Liver (tissue), 9 donors: ENCODE data around the gene DNAH10. TPM values are rescaled to one million over a fixed set of nuclear protein-coding genes. Genes with fewer than 3 reads are reported as not detected.

Experiments
- DNase-seq: peaks from one replicate; pipeline ENCODE4 v3.0.0-alpha.2; 2017; ENCODE audit warnings: low spot score
- H3K27ac ChIP-seq, 2 donors: one replicate each; pipeline ENCODE4 v1.7.0; 2013; ENCODE audit warnings: inconsistent platforms in 2 of 2, low read length in 2 of 2, control low read depth in 1 of 2, low read depth in 1 of 2, mild to moderate bottlenecking in 1 of 2
- H3K27me3 ChIP-seq, 4 donors: one replicate each; pipeline versions ENCODE4 v1.6.1 to v1.7.0; 2013; ENCODE audit warnings: low read length in 3 of 4, inconsistent platforms in 1 of 4, mild to moderate bottlenecking in 1 of 4, moderate library complexity in 1 of 4; ENCODE audit not compliant: control insufficient read depth in 4 of 4, insufficient read depth in 4 of 4
- H3K36me3 ChIP-seq, 4 donors: one replicate each; pipeline versions ENCODE4 v1.6.1 to v1.7.0; 2013; ENCODE audit warnings: low read length in 3 of 4, mild to moderate bottlenecking in 3 of 4, low read depth in 1 of 4, moderate library complexity in 1 of 4; ENCODE audit not compliant: control insufficient read depth in 4 of 4, insufficient read depth in 3 of 4
- H3K4me1 ChIP-seq, 4 donors: one replicate each; pipeline versions ENCODE4 v1.6.1 to v1.7.0; 2013; ENCODE audit warnings: low read length in 3 of 4, mild to moderate bottlenecking in 3 of 4, moderate library complexity in 1 of 4; ENCODE audit not compliant: control insufficient read depth in 4 of 4, insufficient read depth in 4 of 4
- H3K4me3 ChIP-seq, 3 donors: one replicate each; pipeline versions ENCODE4 v1.6.1 to v1.7.0; 2013; ENCODE audit warnings: low read length in 3 of 3, control low read depth in 1 of 3, low read depth in 1 of 3, mild to moderate bottlenecking in 1 of 3
- H3K9ac ChIP-seq, 2 donors: one replicate each; pipeline ENCODE4 v1.7.0; 2013; ENCODE audit warnings: low read length in 2 of 2, mild to moderate bottlenecking in 2 of 2, moderate library complexity in 2 of 2, control low read depth in 1 of 2, low read depth in 1 of 2
- H3K9me3 ChIP-seq, 4 donors: one replicate each; pipeline versions ENCODE4 v1.6.1 to v1.7.0; 2013; ENCODE audit warnings: low read length in 3 of 4; ENCODE audit not compliant: control insufficient read depth in 4 of 4
- CTCF ChIP-seq: fragments of 150-350 bp; IDR thresholded peaks from 2 replicates; pipeline ENCODE4 v1.5.1; 2017; ENCODE audit warnings: improper control_type of control experiment, low read depth, low read length; ENCODE audit not compliant: missing input control
- EGR1 ChIP-seq, 2 donors: IDR thresholded peaks; 2 replicates each; pipeline ENCODE4 v1.6.1; 2016 to 2018; ENCODE audit warnings: antibody characterized with exemption in 2 of 2, low read depth in 2 of 2
- FOXA2 ChIP-seq: IDR thresholded peaks from 2 replicates; pipeline ENCODE4 v1.6.1; 2016; ENCODE audit warnings: antibody characterized with exemption
- GABPA ChIP-seq, 2 donors: IDR thresholded peaks in 1 of 2; conservative IDR thresholded peaks in 1 of 2; 2 replicates each; pipeline ENCODE4 v1.6.1; 2016; ENCODE audit warnings: antibody characterized with exemption in 2 of 2, mild to moderate bottlenecking in 1 of 2, moderate library complexity in 1 of 2
- HNF4A ChIP-seq, 2 donors: conservative IDR thresholded peaks; 2 replicates each; pipeline ENCODE4 v1.6.1; 2016; ENCODE audit warnings: antibody characterized with exemption in 2 of 2, mild to moderate bottlenecking in 2 of 2
- HNF4G ChIP-seq: IDR thresholded peaks from 2 replicates; pipeline ENCODE4 v1.6.1; 2016; ENCODE audit warnings: antibody characterized with exemption
- JUND ChIP-seq, 2 donors: IDR thresholded peaks; 2 replicates each; pipeline ENCODE4 v1.6.1; 2016; ENCODE audit warnings: antibody characterized with exemption in 2 of 2
- MAX ChIP-seq: IDR thresholded peaks from 2 replicates; pipeline ENCODE4 v1.6.1; 2016; ENCODE audit warnings: antibody characterized with exemption
- NR2F2 ChIP-seq: IDR thresholded peaks from 2 replicates; pipeline ENCODE4 v1.6.1; 2016; ENCODE audit warnings: antibody characterized with exemption
- RAD21 ChIP-seq, 2 donors: IDR thresholded peaks; 2 replicates each; pipeline ENCODE4 v1.6.1; 2016; ENCODE audit warnings: antibody characterized with exemption in 2 of 2, mild to moderate bottlenecking in 2 of 2
- REST ChIP-seq: IDR thresholded peaks from 2 replicates; pipeline ENCODE4 v1.6.1; 2016; ENCODE audit warnings: antibody characterized with exemption, mild to moderate bottlenecking
- RXRA ChIP-seq, 2 donors: IDR thresholded peaks; 2 replicates each; pipeline ENCODE4 v1.6.1; 2017 to 2018; ENCODE audit warnings: antibody characterized with exemption in 2 of 2, mild to moderate bottlenecking in 1 of 2
- SP1 ChIP-seq: IDR thresholded peaks from 2 replicates; pipeline ENCODE4 v1.6.1; 2018; ENCODE audit warnings: antibody characterized with exemption, mild to moderate bottlenecking
- TAF1 ChIP-seq: conservative IDR thresholded peaks from 2 replicates; pipeline ENCODE4 v1.6.1; 2016; ENCODE audit warnings: antibody characterized with exemption, mild to moderate bottlenecking
- ZBTB33 ChIP-seq: IDR thresholded peaks from 2 replicates; pipeline ENCODE4 v1.6.1; 2016; ENCODE audit warnings: antibody characterized with exemption
- WGBS: extraction: QIAGEN DNeasy Blood & Tissue Kit; methylation state at CpG from one replicate; pipeline ENCODE4 v1.1.7; 2013; 5-methylcytosine and 5-hydroxymethylcytosine counted together
- polyA plus RNA-seq, 2 donors: library from polyadenylated mRNA; stranded (reverse) in 1 of 2; unstranded in 1 of 2; fragments of 200-250 nt in 1 of 2; fragments of >200 nt in 1 of 2; fragmentation: Nextera tagmentation in 1 of 2; extraction: Ambion mirVana in 1 of 2; gene quantifications; one replicate each; pipeline versions ENCODE4 v1.2.1 to v1.2.3, GENCODE V29; 2013 to 2015
- total RNA-seq, 2 donors: library from RNA; depleted of rRNA; stranded (reverse); fragments of >200 nt; gene quantifications; one replicate each; pipeline ENCODE4 v1.2.3, GENCODE V29; 2014
- TF ChIP-seq, protein P1 (sequence below): IDR thresholded peaks from 2 replicates; pipeline ENCODE4 v1.6.1; 2016; ENCODE audit warnings: antibody characterized with exemption
- donor health status: healthy.
- donor health status: healthy.
- donor health status: healthy.
- donor health status: healthy.
- donor health status: healthy.

The DNAH10 gene
- total and polyA plus RNA-seq, 4 donors, result 0.05 to 0.47 (median 0.07) TPM

GRCh38 chr12:123749355-123749754 lies 12.7 kb upstream of the DNAH10 start:
- Histone ChIP-seq H3K9me3 (no peaks in the 10 kb centered on the region), H3K4me3 (no peak overlapping the region), H3K4me1 (no peaks in the 10 kb centered on the region), H3K9ac (no peak overlapping the region), H3K27me3 (no peaks in the 10 kb centered on the region), H3K36me3 (peaks cover 3 to 53% (median 24%) of the 10 kb centered on the region in 4 donors), H3K27ac (no peak overlapping the region)
- 97% methylated on average over 10 of the region's 10 CpGs for WGBS
- no peak for DNase-seq
- TF ChIP-seq TAF1 (no peak), RAD21 (IDR thresholded peaks at IDR 0.05) (no peak)

GRCh38 chr12:123750159-123750656 lies 11.9 kb upstream of the DNAH10 start:
- 93% methylated on average over 8 of the region's 8 CpGs for WGBS
- Histone ChIP-seq H3K4me3 (no peak overlapping the region), H3K27me3 (no peaks in the 10 kb centered on the region), H3K9me3 (no peaks in the 10 kb centered on the region), H3K36me3 (peaks cover 9 to 52% (median 23%) of the 10 kb centered on the region in 4 donors), H3K27ac (no peak overlapping the region), H3K4me1 (no peaks in the 10 kb centered on the region), H3K9ac (no peak overlapping the region)
- TF ChIP-seq SP1, result no peak
- TF ChIP-seq ZBTB33, result no peak
- TF ChIP-seq HNF4A (conservative IDR thresholded peaks at IDR 0.05), result no peak
- TF ChIP-seq GABPA (IDR thresholded peaks at IDR 0.05 in 1 of 2, conservative IDR thresholded peaks at IDR 0.05 in 1 of 2), result no peak
- TF ChIP-seq, protein P1, sequence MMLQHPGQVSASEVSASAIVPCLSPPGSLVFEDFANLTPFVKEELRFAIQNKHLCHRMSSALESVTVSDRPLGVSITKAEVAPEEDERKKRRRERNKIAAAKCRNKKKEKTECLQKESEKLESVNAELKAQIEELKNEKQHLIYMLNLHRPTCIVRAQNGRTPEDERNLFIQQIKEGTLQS, result no peak
- no peak for TF ChIP-seq REST
- no peak for TF ChIP-seq HNF4G
- TF ChIP-seq MAX, result no peak
- no peak for TF ChIP-seq CTCF
- no peak for TF ChIP-seq NR2F2
- TF ChIP-seq TAF1, result no peak
- TF ChIP-seq JUND (IDR thresholded peaks at IDR 0.05), result no peak
- no peak for TF ChIP-seq EGR1 (IDR thresholded peaks at IDR 0.05; ENCODE audit: low read depth in 2 of 2)
- TF ChIP-seq RXRA (IDR thresholded peaks at IDR 0.05), result no peak
- no peak for TF ChIP-seq FOXA2
- TF ChIP-seq RAD21 (IDR thresholded peaks at IDR 0.05), result no peak
- DNase-seq, result no peak
